GM12801 (cell line): ENCODE measurements around the gene BRIX1.

Experiments used
- TF ChIP-seq, protein P1 (sequence below): IDR thresholded peaks from one replicate; pipeline ENCODE4 v1.5.1; 2011; ENCODE audit warnings: control low read depth; ENCODE audit not compliant: insufficient read length; ENCODE audit errors: extremely low read depth

BRIX1 gene

DNA sequence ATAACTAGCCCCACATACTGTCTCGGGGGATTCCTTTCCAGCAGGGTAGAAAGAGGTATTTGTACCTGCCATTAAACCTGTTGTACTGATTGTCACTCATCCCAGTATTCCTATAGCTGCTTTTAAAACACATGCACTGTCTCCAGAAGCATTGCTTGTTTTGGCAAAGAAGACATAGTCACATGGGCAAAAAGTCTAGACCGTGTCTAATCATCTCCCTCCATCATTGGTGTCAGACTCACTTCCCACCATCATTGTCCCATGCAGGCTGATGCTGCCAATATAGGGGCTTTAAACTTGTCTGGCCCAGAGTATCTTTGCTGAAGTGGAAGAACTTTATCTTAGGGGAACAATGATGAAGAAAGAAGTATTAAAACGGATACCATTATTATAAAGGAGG lies 26.4 kb downstream of the BRIX1 start:
- TF ChIP-seq, protein P1, sequence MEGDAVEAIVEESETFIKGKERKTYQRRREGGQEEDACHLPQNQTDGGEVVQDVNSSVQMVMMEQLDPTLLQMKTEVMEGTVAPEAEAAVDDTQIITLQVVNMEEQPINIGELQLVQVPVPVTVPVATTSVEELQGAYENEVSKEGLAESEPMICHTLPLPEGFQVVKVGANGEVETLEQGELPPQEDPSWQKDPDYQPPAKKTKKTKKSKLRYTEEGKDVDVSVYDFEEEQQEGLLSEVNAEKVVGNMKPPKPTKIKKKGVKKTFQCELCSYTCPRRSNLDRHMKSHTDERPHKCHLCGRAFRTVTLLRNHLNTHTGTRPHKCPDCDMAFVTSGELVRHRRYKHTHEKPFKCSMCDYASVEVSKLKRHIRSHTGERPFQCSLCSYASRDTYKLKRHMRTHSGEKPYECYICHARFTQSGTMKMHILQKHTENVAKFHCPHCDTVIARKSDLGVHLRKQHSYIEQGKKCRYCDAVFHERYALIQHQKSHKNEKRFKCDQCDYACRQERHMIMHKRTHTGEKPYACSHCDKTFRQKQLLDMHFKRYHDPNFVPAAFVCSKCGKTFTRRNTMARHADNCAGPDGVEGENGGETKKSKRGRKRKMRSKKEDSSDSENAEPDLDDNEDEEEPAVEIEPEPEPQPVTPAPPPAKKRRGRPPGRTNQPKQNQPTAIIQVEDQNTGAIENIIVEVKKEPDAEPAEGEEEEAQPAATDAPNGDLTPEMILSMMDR, result no peak

DNA sequence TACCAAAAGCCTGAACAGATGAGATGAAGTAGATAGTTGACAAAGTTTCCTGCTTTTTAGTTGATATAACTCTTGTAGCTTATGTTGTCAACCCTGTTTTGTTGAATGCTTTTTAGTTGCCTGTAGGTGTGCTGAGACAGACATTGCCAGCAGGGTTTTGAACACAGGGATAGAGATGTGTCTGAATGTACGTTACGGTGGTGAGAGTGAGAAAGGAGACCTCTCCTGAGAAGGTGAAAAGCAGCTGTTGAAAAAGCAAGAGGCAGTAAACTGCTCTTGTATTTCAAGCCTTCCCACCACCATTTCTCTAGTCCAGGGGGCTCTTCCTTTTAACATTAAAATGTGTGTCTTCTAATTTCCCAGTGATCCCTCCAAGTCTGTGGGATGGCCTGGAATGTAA lies 28.5 kb downstream of the BRIX1 start:
- TF ChIP-seq, protein P1, result no peak

DNA sequence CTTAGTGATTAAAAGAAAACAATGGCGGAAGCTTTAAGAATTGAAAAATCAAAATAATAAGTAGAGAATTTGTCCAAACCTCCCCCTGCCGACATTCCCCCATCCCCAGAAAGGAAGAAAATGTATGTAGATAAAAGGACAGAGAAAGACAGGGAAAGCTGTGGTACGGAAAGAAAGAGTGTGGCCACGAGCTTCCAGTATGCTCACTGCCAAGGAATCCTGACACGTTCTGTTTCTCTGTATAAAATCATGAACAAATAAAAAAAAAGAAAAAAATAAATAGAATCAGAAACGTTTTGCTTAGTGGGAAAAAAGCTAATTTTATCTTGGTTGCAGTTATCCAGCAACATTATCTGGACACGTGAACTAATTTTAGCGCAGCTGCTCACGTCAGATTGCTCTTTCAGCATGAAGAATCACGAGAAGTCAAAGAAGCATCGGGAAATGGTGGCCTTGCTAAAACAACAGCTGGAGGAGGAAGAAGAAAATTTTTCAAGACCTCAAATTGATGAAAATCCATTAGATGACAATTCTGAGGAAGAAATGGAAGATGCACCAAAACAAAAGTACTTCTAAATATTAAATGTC lies 29.0 kb downstream of the BRIX1 start:
- TF ChIP-seq, protein P1, result no peak

DNA sequence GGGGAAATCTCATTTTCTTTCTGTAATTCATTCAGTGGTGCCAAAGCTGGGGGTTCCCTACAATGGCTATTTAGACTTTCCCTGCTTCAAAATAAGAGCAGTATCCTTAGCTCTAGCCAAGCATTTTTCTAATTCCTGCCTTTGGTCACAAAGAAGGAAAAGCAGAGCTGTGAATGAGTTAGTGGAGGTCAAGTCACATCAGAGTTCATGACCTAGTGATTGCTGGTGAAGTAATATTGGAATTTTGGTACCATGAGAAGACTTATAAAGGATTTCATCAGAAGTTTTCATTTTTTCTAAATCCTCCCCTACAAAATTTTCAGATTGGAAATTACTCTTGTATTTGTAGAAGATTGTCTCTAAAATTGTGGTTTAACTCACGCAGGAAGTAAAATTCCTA lies 41.8 kb downstream of the BRIX1 start:
- TF ChIP-seq, protein P1, result no peak

DNA sequence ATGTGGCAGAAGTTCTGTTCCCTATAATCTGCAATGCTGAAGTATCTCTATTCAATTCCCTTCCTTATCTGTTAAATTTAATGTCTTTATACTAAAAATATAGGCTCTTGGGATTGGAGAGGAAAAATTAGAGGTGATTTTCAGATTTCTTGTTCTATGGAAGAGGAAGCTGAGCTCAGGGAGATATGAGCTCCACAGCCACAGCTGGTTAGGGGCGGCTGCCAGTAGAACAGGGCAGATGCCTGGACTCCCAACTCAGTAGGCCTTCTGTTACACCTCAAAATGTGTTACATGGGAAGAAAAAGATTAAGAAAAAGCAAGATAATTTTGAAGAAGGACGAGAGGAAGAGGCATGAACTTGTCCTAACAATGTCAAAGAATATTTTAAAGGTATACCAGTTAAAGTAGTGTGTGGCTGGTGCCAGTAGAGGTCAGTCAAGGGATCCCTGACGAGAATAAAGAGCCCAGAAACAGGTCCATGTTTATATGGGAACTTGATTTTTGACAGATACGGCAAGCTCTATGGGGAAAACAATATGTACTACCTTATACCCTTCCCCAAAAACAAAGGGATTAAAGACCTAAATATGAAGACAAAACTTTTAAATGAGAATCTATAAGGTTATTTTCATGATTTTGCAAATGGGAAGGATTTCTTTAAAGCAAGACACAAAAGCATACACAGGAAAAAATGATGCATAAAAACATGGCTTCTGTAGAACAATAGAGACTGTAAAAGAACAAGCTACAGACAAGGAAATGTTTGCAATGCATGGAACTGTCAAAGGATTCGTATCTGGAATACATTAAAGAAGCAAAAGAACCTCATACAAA lies 42.6 kb downstream of the BRIX1 start:
- TF ChIP-seq, protein P1, result no peak

DNA sequence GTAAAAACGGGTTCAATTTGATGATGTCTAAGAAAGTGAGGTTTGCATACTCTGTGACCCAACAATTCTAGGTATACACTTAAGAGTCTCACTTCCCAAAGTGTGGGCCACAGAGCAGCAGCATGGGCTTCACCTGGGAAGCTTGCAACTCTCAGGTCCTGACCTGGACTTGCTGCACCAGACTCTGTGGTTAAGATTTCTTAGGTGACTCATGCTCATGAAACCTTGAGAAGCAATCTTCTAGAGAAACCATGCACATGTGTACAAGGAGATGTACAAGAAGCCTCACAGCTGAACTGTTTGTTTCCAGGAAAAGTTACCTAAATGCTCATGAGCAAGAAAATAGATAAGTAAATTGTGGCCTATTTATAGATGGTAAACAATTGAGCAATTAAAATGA lies 43.8 kb downstream of the BRIX1 start:
- TF ChIP-seq, protein P1, result no peak

DNA sequence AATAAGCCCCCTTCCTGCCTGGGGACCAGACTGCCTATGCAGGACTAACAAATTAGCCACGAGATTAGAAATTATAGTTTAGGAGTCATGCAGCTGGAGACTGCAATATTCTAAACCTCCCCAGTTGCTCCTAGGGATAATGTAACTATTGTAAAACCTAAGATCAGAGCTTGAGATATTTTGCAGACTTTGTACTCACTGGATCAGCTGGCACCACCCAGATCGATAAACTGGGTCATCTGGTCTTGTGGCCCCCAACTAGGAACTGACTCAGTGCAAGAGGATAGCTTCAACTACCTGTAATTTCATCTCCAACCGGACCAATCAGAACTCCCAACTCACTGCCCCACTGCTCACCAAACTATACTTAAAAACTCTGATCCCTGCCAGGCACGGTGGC lies 52.0 kb downstream of the BRIX1 start:
- TF ChIP-seq, protein P1, result no peak
